Measurements from ENCODE around the gene NECTIN2. TPM values are rescaled to one million over a fixed set of nuclear protein-coding genes. Genes with fewer than 3 reads are reported as not detected.
A peak's percentile ranks its signal among the peaks of the same experiment; 100 is the strongest.

Gene NECTIN2
- total RNA-seq, 1 experiment from 2014 or later = 176 TPM

DNA sequence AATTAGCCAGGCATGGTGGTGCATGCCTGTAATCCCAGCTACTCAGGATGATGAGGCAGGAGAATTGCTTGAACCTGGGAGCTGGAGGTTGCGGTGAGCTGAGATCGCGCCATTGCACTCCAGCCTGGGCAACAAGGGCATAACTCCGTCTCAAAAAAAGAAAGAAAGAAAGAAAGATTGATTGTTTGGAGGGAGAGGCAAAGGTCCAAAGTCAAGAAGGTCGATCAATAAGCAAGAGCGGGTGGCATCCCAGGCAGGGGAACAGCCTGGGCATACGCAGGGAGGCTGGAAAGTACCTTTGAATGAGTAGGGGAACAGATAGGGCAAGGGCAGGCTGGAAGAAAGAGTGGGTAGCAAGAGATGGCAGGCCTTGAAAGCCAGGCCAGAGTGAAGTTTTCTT is 84.0 kb downstream of the NECTIN2 start:
- H3K27me3 ChIP-seq (ENCODE audit: insufficient read depth, low read length) = no peaks in the 10 kb centered on the region
- H2AK5ac ChIP-seq (ENCODE audit: insufficient read length, low read length) = no peak overlapping the region
- H3K14ac ChIP-seq (ENCODE audit: insufficient read depth, low read length) = no peak overlapping the region
- H3K9me3 ChIP-seq (ENCODE audit: control insufficient read depth, low read depth, low read length) = no peaks in the 10 kb centered on the region
- H2BK15ac ChIP-seq (ENCODE audit: low read depth, low read length) = no peak overlapping the region
- no peaks in the 10 kb centered on the region for H3K9me3 Mint-ChIP-seq
- H3K4me1 ChIP-seq (ENCODE audit: insufficient read depth, low read length) = no peaks in the 10 kb centered on the region; the same call in 1 of the 2 replicates
- DNase-seq = no peak
- no peak overlapping the region for H3K9ac ChIP-seq (ENCODE audit: extremely low read depth, insufficient read length, low read length)
- no peak overlapping the region for H2BK5ac ChIP-seq (ENCODE audit: insufficient read length, low read length)
- H3K23me2 ChIP-seq (ENCODE audit: insufficient read length, low read depth, low read length, poor library complexity, severe bottlenecking) = no peaks in the 10 kb centered on the region
- no peak overlapping the region for H3T11ph ChIP-seq (ENCODE audit: low read length)
- peaks cover 44% of the 10 kb centered on the region for H3K27me3 Mint-ChIP-seq (ENCODE audit: low read depth)
- no peak overlapping the region for H4K91ac ChIP-seq (ENCODE audit: insufficient read length, low read depth, low read length)
- H2BK12ac ChIP-seq (ENCODE audit: insufficient read length, low read depth, low read length) = no peak overlapping the region
- TF ChIP-seq, protein P1, sequence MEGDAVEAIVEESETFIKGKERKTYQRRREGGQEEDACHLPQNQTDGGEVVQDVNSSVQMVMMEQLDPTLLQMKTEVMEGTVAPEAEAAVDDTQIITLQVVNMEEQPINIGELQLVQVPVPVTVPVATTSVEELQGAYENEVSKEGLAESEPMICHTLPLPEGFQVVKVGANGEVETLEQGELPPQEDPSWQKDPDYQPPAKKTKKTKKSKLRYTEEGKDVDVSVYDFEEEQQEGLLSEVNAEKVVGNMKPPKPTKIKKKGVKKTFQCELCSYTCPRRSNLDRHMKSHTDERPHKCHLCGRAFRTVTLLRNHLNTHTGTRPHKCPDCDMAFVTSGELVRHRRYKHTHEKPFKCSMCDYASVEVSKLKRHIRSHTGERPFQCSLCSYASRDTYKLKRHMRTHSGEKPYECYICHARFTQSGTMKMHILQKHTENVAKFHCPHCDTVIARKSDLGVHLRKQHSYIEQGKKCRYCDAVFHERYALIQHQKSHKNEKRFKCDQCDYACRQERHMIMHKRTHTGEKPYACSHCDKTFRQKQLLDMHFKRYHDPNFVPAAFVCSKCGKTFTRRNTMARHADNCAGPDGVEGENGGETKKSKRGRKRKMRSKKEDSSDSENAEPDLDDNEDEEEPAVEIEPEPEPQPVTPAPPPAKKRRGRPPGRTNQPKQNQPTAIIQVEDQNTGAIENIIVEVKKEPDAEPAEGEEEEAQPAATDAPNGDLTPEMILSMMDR (conservative IDR thresholded peaks at IDR 0.05) = no peak
- H4K8ac ChIP-seq (replicated peaks; ENCODE audit: insufficient read length, low read depth, low read length) = no peak overlapping the region
- H2AFZ ChIP-seq (ENCODE audit: low read length) = no peak overlapping the region
- H4K20me1 ChIP-seq (ENCODE audit: control insufficient read depth, insufficient read depth, insufficient read length) = no peaks in the 10 kb centered on the region
- no peak overlapping the region for H3K4me2 ChIP-seq (ENCODE audit: insufficient read depth, insufficient read length, low read length)
- WGBS (ENCODE audit: extremely low coverage, insufficient read length, low lambda C conversion rate) = no CpG with 5 or more reads among the region's 7 CpGs
- H3K4me1 Mint-ChIP-seq = peaks cover 14 to 18% of the 10 kb centered on the region in 2 experiments
- no peak overlapping the region for H3K56ac ChIP-seq (ENCODE audit: insufficient read length, low read depth, low read length)
- no peak overlapping the region for H3K18ac ChIP-seq (ENCODE audit: insufficient read length, low read depth, low read length)
- H2BK20ac ChIP-seq (ENCODE audit: low read depth, low read length, poor library complexity, severe bottlenecking) = no peak overlapping the region
- no peak overlapping the region for H3K4ac ChIP-seq (ENCODE audit: low read depth, low read length)
- peak overlapping the region in 1 of 3 experiments; percentile 12; a peak in 1 of 7 replicates for H3K27ac Mint-ChIP-seq
- no peaks in the 10 kb centered on the region; a peak in 1 of 7 replicates for H3K36me3 Mint-ChIP-seq (ENCODE audit: insufficient read depth in 1 of 3, low read depth in 3 of 3)
- no peaks in the 10 kb centered on the region for H3K79me2 ChIP-seq (ENCODE audit: insufficient read depth, low read length)
- H3K23ac ChIP-seq (ENCODE audit: insufficient read length, low read depth, low read length) = no peak overlapping the region
- H3K27ac ChIP-seq (ENCODE audit: insufficient read length, low read depth, low read length) = no peak overlapping the region
- H3K79me1 ChIP-seq (ENCODE audit: insufficient read depth, low read depth, low read length, poor library complexity, severe bottlenecking) = no peaks in the 10 kb centered on the region
- H2BK120ac ChIP-seq (ENCODE audit: low read depth, low read length, poor library complexity, severe bottlenecking) = no peak overlapping the region
- no peak overlapping the region for H3K4me3 Mint-ChIP-seq
- no peak overlapping the region for H4K5ac ChIP-seq (ENCODE audit: insufficient read length, low read depth, low read length)

All from H9 (cell line).